ENCODE results near the gene UBASH3A.

DNA sequence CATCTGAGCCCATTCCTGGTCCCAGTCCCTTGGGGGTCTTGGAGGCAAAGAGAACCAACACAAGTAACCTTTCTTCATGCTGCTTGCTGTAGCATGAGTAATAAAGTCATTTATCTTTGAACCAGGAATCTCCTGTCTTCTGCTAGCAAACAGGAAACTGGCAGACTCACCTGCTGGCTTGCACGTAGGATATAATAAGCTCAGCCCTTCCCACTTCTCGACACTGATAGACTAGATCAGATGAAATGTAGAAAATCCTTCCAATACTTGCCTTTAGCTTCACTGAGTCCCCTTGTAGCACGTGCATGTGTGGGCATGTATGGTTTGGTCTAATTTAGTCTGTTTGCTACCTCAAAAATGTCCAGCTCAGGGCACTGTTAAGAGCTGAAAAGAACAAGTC is 46.4 kb upstream of the UBASH3A start:
- TF ChIP-seq, protein P1, sequence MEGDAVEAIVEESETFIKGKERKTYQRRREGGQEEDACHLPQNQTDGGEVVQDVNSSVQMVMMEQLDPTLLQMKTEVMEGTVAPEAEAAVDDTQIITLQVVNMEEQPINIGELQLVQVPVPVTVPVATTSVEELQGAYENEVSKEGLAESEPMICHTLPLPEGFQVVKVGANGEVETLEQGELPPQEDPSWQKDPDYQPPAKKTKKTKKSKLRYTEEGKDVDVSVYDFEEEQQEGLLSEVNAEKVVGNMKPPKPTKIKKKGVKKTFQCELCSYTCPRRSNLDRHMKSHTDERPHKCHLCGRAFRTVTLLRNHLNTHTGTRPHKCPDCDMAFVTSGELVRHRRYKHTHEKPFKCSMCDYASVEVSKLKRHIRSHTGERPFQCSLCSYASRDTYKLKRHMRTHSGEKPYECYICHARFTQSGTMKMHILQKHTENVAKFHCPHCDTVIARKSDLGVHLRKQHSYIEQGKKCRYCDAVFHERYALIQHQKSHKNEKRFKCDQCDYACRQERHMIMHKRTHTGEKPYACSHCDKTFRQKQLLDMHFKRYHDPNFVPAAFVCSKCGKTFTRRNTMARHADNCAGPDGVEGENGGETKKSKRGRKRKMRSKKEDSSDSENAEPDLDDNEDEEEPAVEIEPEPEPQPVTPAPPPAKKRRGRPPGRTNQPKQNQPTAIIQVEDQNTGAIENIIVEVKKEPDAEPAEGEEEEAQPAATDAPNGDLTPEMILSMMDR (IDR thresholded peaks at IDR 0.05): no peak
- TF ChIP-seq EZH2 (IDR thresholded peaks at IDR 0.05; ENCODE audit: borderline replicate concordance, insufficient read depth, low read depth, low read length, poor library complexity, severe bottlenecking): no peak

All from B cell (primary cell).